Trophoblast cell (in vitro differentiated cells and primary cell): ENCODE data around the gene PAPOLB.

Source experiments
- DNase-seq, 2 donors: peaks; one replicate each; pipeline ENCODE4 v3.0.0-alpha.2; 2016
- H2AFZ ChIP-seq: 2 replicates; pipeline ENCODE4 v1.6.1; 2013; ENCODE audit warnings: low read length, moderate library complexity, mild to moderate bottlenecking; ENCODE audit not compliant: insufficient read depth, poor library complexity
- H2AK5ac ChIP-seq: 2 replicates; pipeline ENCODE4 v1.6.1; 2013; ENCODE audit warnings: mild to moderate bottlenecking, low read length
- H2BK120ac ChIP-seq: 2 replicates; pipeline ENCODE4 v1.6.1; 2013; ENCODE audit warnings: low read length, mild to moderate bottlenecking, moderate library complexity; ENCODE audit not compliant: insufficient read depth, poor library complexity
- H2BK12ac ChIP-seq: 2 replicates; pipeline ENCODE4 v1.6.1; 2013; ENCODE audit warnings: mild to moderate bottlenecking, low read length, moderate library complexity
- H2BK5ac ChIP-seq: 2 replicates; pipeline ENCODE4 v1.6.1; 2013; ENCODE audit warnings: low read length, low read depth, moderate library complexity, mild to moderate bottlenecking; ENCODE audit not compliant: poor library complexity
- H3K14ac ChIP-seq: 2 replicates; pipeline ENCODE4 v1.6.1; 2013; ENCODE audit warnings: mild to moderate bottlenecking, low read length
- H3K18ac ChIP-seq: 2 replicates; pipeline ENCODE4 v1.6.1; 2013; ENCODE audit warnings: mild to moderate bottlenecking, low read length
- H3K23ac ChIP-seq: 2 replicates; pipeline ENCODE4 v1.6.1; 2013; ENCODE audit warnings: low read length
- H3K27ac ChIP-seq: 2 replicates; pipeline ENCODE4 v1.5.1; 2013; ENCODE audit warnings: low read depth, mild to moderate bottlenecking, inconsistent platforms, low read length, moderate library complexity
- H3K27me3 ChIP-seq: 2 replicates; pipeline ENCODE4 v1.6.1; 2013; ENCODE audit warnings: inconsistent platforms, mild to moderate bottlenecking, low read length, moderate library complexity; ENCODE audit not compliant: insufficient read depth
- H3K36me3 ChIP-seq, 2 experiments: 1 replicate in 1 of 2; 2 replicates in 1 of 2; pipeline ENCODE4 v1.6.1; 2013; ENCODE audit warnings: low read length in 2 of 2, mild to moderate bottlenecking in 2 of 2, moderate library complexity in 1 of 2; ENCODE audit not compliant: insufficient read depth in 2 of 2, control insufficient read depth in 1 of 2
- H3K4ac ChIP-seq: 2 replicates; pipeline ENCODE4 v1.6.1; 2013; ENCODE audit warnings: low read depth, mild to moderate bottlenecking, low read length, moderate library complexity
- H3K4me1 ChIP-seq, 2 experiments: 1 replicate in 1 of 2; 2 replicates in 1 of 2; pipeline ENCODE4 v1.6.1; 2013; ENCODE audit warnings: low read length in 2 of 2, mild to moderate bottlenecking in 2 of 2, moderate library complexity in 1 of 2; ENCODE audit not compliant: insufficient read depth in 2 of 2, control insufficient read depth in 1 of 2
- H3K4me2 ChIP-seq: 2 replicates; pipeline ENCODE4 v1.6.1; 2013; ENCODE audit warnings: inconsistent platforms, mild to moderate bottlenecking, low read length, moderate library complexity
- H3K4me3 ChIP-seq: 2 replicates; pipeline ENCODE4 v1.5.1; 2013; ENCODE audit warnings: mild to moderate bottlenecking, low read depth, low read length, inconsistent platforms
- H3K79me1 ChIP-seq: one replicate; pipeline ENCODE4 v1.6.1; 2013; ENCODE audit warnings: low read length
- H3K79me2 ChIP-seq: 2 replicates; pipeline ENCODE4 v1.6.1; 2013; ENCODE audit warnings: low read length, mild to moderate bottlenecking; ENCODE audit not compliant: control insufficient read depth, insufficient read depth, poor library complexity
- H3K9ac ChIP-seq: 2 replicates; pipeline ENCODE4 v1.6.1; 2013; ENCODE audit warnings: mild to moderate bottlenecking, low read length
- H3K9me3 ChIP-seq: 2 replicates; pipeline ENCODE4 v1.6.1; 2013; ENCODE audit warnings: low read depth, mild to moderate bottlenecking, control low read depth, inconsistent platforms, low read length; ENCODE audit not compliant: insufficient read depth
- H4K12ac ChIP-seq: 2 replicates; pipeline ENCODE4 v1.6.1; 2013; ENCODE audit warnings: low read depth, mild to moderate bottlenecking, low read length, moderate library complexity
- H4K8ac ChIP-seq: 2 replicates; pipeline ENCODE4 v1.6.1; 2013; ENCODE audit warnings: low read depth, mild to moderate bottlenecking, low read length, moderate library complexity
- H4K91ac ChIP-seq: one replicate; pipeline ENCODE4 v1.6.1; 2013; ENCODE audit warnings: low read depth, mild to moderate bottlenecking, low read length, moderate library complexity
- WGBS: extraction: QIAGEN DNeasy Blood & Tissue Kit; methylation state at CpG from one replicate; pipeline ENCODE4 v1.1.7; 2013; ENCODE audit warnings: missing lambda C conversion rate; ENCODE audit not compliant: insufficient read length, insufficient coverage; ENCODE audit errors: extremely low coverage; 5-methylcytosine and 5-hydroxymethylcytosine counted together

PAPOLB gene

GRCh38 chr7:4904346-4904745 lies 42.5 kb upstream of the PAPOLB start:
- Histone ChIP-seq H3K79me2 (no peaks in the 10 kb centered on the region), H2BK5ac (no peak overlapping the region), H3K9ac (no peak overlapping the region), H2BK120ac (no peak overlapping the region), H2BK12ac (no peak overlapping the region), H3K79me1 (no peaks in the 10 kb centered on the region), H3K4me2 (no peak overlapping the region), H3K4me1 (no peaks in the 10 kb centered on the region), H3K4ac (no peak overlapping the region), H3K18ac (no peak overlapping the region), H4K91ac (no peak overlapping the region), H3K9me3 (peaks cover 10% of the 10 kb centered on the region), H3K23ac (no peak overlapping the region), H3K27me3 (no peaks in the 10 kb centered on the region), H3K27ac (no peak overlapping the region), H4K12ac (no peak overlapping the region), H3K14ac (no peak overlapping the region), H3K4me3 (no peak overlapping the region), H3K36me3 (no peaks in the 10 kb centered on the region), H4K8ac (no peak overlapping the region), H2AK5ac (no peak overlapping the region), H2AFZ (no peak overlapping the region)
- DNase-seq: no peak

- Histone ChIP-seq H2AFZ (no peak overlapping the region), H3K36me3 (no peaks in the 10 kb centered on the region), H3K27me3 (no peaks in the 10 kb centered on the region), H2AK5ac (no peak overlapping the region), H2BK120ac (no peak overlapping the region), H3K79me2 (no peaks in the 10 kb centered on the region), H4K91ac (no peak overlapping the region), H3K4me3 (no peak overlapping the region), H3K9ac (no peak overlapping the region), H3K23ac (no peak overlapping the region), H4K8ac (no peak overlapping the region), H3K4me2 (no peak overlapping the region), H3K79me1 (no peaks in the 10 kb centered on the region), H3K14ac (no peak overlapping the region), H3K9me3 (peaks cover 4% of the 10 kb centered on the region), H3K27ac (no peak overlapping the region), H3K18ac (no peak overlapping the region), H2BK12ac (no peak overlapping the region), H4K12ac (no peak overlapping the region), H3K4me1 (no peaks in the 10 kb centered on the region), H2BK5ac (no peak overlapping the region), H3K4ac (no peak overlapping the region)
- no CpG with 5 or more reads among the region's 11 CpGs for WGBS
- DNase-seq: no peak
Measured at GRCh38 chr7:4895766-4896165, 33.9 kb upstream of the PAPOLB start.

GRCh38 chr7:4894482-4894881 lies 32.7 kb upstream of the PAPOLB start:
- no peak overlapping the region for H2BK5ac ChIP-seq
- H3K36me3 ChIP-seq: no peaks in the 10 kb centered on the region
- no peak for DNase-seq
- H4K12ac ChIP-seq: no peak overlapping the region
- no peak overlapping the region for H3K4ac ChIP-seq
- WGBS: no CpG with 5 or more reads among the region's 9 CpGs
- no peak overlapping the region for H2AFZ ChIP-seq
- H3K4me3 ChIP-seq: no peak overlapping the region
- H3K27ac ChIP-seq: no peak overlapping the region
- no peaks in the 10 kb centered on the region for H3K4me1 ChIP-seq
- no peak overlapping the region for H2BK120ac ChIP-seq
- no peaks in the 10 kb centered on the region for H3K79me2 ChIP-seq
- H3K18ac ChIP-seq: no peak overlapping the region
- H4K8ac ChIP-seq: no peak overlapping the region
- H3K23ac ChIP-seq: no peak overlapping the region
- no peak overlapping the region for H2AK5ac ChIP-seq
- no peak overlapping the region for H4K91ac ChIP-seq
- H3K79me1 ChIP-seq: no peaks in the 10 kb centered on the region
- no peak overlapping the region for H3K14ac ChIP-seq
- no peak overlapping the region for H3K4me2 ChIP-seq
- no peak overlapping the region for H2BK12ac ChIP-seq
- no peak overlapping the region for H3K9ac ChIP-seq
- no peaks in the 10 kb centered on the region for H3K27me3 ChIP-seq
- peaks cover 4% of the 10 kb centered on the region for H3K9me3 ChIP-seq

- H3K27me3 ChIP-seq: no peaks in the 10 kb centered on the region
- no peak for DNase-seq
Measured at GRCh38 chr7:4893929-4894475, 32.2 kb upstream of the PAPOLB start.

More at GRCh38 chr7:4893929-4894475, 32.2 kb upstream of the PAPOLB start:
- Histone ChIP-seq H3K36me3 (no peaks in the 10 kb centered on the region), H2BK5ac (no peak overlapping the region), H2BK12ac (no peak overlapping the region), H3K79me1 (no peaks in the 10 kb centered on the region), H3K4me2 (no peak overlapping the region), H3K14ac (no peak overlapping the region), H2BK120ac (no peak overlapping the region), H3K9ac (no peak overlapping the region), H4K12ac (no peak overlapping the region), H3K9me3 (peaks cover 4% of the 10 kb centered on the region), H3K23ac (no peak overlapping the region), H2AK5ac (no peak overlapping the region), H3K18ac (no peak overlapping the region), H3K79me2 (no peaks in the 10 kb centered on the region), H3K27ac (no peak overlapping the region), H4K91ac (no peak overlapping the region), H3K4me3 (no peak overlapping the region), H3K4ac (no peak overlapping the region), H3K4me1 (no peaks in the 10 kb centered on the region), H2AFZ (no peak overlapping the region), H4K8ac (no peak overlapping the region)
- WGBS: no CpG with 5 or more reads among the region's 8 CpGs
